GM23248 (cell line): Measurements from ENCODE around the gene RNF150.

Experiments
- EZH2 ChIP-seq: fragments of 200-600 bp; sonication (generic); IDR thresholded peaks from 2 replicates; pipeline ENCODE4 v1.6.1; 2018; ENCODE audit warnings: antibody characterized with exemption, mild to moderate bottlenecking; ENCODE audit not compliant: insufficient read depth, poor library complexity, severe bottlenecking
- EZH2phosphoT487 ChIP-seq: fragments of 200-600 bp; sonication (generic); IDR thresholded peaks from 2 replicates; pipeline ENCODE4 v1.6.1; 2018; ENCODE audit warnings: antibody characterized with exemption, moderate library complexity, mild to moderate bottlenecking, low read depth; ENCODE audit not compliant: insufficient read depth

GRCh38 chr4:141170671-141171070 lies 37.4 kb upstream of the RNF150 start:
- TF ChIP-seq EZH2phosphoT487 (no peak), EZH2 (no peak)
